PC-9 (cell line): ENCODE measurements around the gene TEX10. TPM values are rescaled to one million over a fixed set of nuclear protein-coding genes. Genes with fewer than 3 reads are reported as not detected.

Experiments used
- BruUV-seq: library from RNA; stranded (reverse); fragments of 400-500 nt; replicated peaks from 2 replicates; lab custom pipeline; 2021; lab: Mats Ljungman, UMichigan
- CTCF ChIA-PET: fragments of 300-600 bp; sonication (Branson Sonifier 250); formaldehyde crosslinking; loops from one replicate; lab custom pipeline; 2022; ENCODE audit warnings: antibody characterized with exemption; lab: Charles Lee
- POLR2A ChIA-PET: fragments of 300-600 bp; sonication (Branson Sonifier 250); formaldehyde crosslinking; loops from one replicate; lab custom pipeline; 2022; ENCODE audit warnings: antibody characterized with exemption; ENCODE audit not compliant: unreplicated experiment; lab: Charles Lee
- DNase-seq, 2 experiments: peaks; one replicate each; pipeline versions ENCODE4 v3.0.0 to v3.0.0-alpha.2; 2015 to 2022; ENCODE audit warnings: mixed read lengths in 1 of 2
- H2AFZ ChIP-seq: fragments of 200-600 bp; sonication (generic); 2 replicates; pipeline ENCODE4 v1.8.1; 2017; ENCODE audit warnings: antibody characterized with exemption
- H3F3A ChIP-seq: fragments of 200-600 bp; sonication (generic); 2 replicates; pipeline ENCODE4 v1.8.1; 2017; ENCODE audit warnings: antibody characterized with exemption, mild to moderate bottlenecking, low read depth; ENCODE audit not compliant: insufficient read depth
- H3K27ac ChIP-seq: fragments of 200-600 bp; sonication (generic); 2 replicates; pipeline ENCODE4 v1.6.1; 2016; ENCODE audit warnings: mixed run types
- H3K27me3 ChIP-seq: fragments of 200-600 bp; sonication (generic); 2 replicates; pipeline ENCODE4 v1.6.1; 2016; ENCODE audit warnings: low read depth, mixed run types; ENCODE audit not compliant: insufficient read depth
- H3K36me3 ChIP-seq: fragments of 200-600 bp; sonication (generic); 2 replicates; pipeline ENCODE4 v1.6.1; 2016; ENCODE audit warnings: low read depth, mixed run types
- H3K4me1 ChIP-seq: fragments of 200-600 bp; sonication (generic); replicated peaks from 2 replicates; pipeline ENCODE4 v1.6.1; 2016; ENCODE audit warnings: mixed run types; ENCODE audit not compliant: insufficient read depth
- H3K4me2 ChIP-seq: fragments of 200-600 bp; sonication (generic); 2 replicates; pipeline ENCODE4 v1.6.1; 2017; ENCODE audit warnings: mixed run types
- H3K4me3 ChIP-seq: fragments of 200-600 bp; sonication (generic); 2 replicates; pipeline ENCODE4 v1.6.1; 2016; ENCODE audit warnings: mixed run types
- H3K79me2 ChIP-seq: fragments of 200-600 bp; sonication (generic); 2 replicates; pipeline ENCODE4 v1.6.1; 2017; ENCODE audit warnings: low read depth, mixed run types
- H3K9me2 ChIP-seq: fragments of 200-600 bp; sonication (generic); 2 replicates; pipeline ENCODE4 v1.8.1; 2017; ENCODE audit warnings: mild to moderate bottlenecking; ENCODE audit not compliant: insufficient read depth
- H3K9me3 ChIP-seq: fragments of 200-600 bp; sonication (generic); 2 replicates; pipeline ENCODE4 v1.8.1; 2016; ENCODE audit warnings: low read depth; ENCODE audit not compliant: insufficient read depth
- H4K20me1 ChIP-seq: fragments of 200-600 bp; sonication (generic); 2 replicates; pipeline ENCODE4 v1.8.1; 2017; ENCODE audit not compliant: insufficient read depth
- CTCF ChIP-seq: fragments of 200-600 bp; sonication (generic); conservative IDR thresholded peaks from 2 replicates; pipeline ENCODE4 v1.6.1; 2017; ENCODE audit warnings: mixed run types, antibody characterized with exemption, mild to moderate bottlenecking, moderate library complexity
- EZH2 ChIP-seq: fragments of 200-600 bp; sonication (generic); IDR thresholded peaks from 2 replicates; pipeline ENCODE4 v1.8.0; 2017; ENCODE audit warnings: antibody characterized with exemption, low read depth
- intact Hi-C: fragments of 100-400 bp; cut with micrococcal nuclease; formaldehyde crosslinking; loops from one replicate; pipeline ENCODE4 v1.10.0; 2022; ENCODE audit not compliant: unreplicated experiment
- total RNA-seq: library from RNA; stranded (reverse); gene quantifications from 2 replicates; pipeline ENCODE4 v1.2.3, GENCODE V29; 2021

TEX10 gene
- total RNA-seq, 1 experiment from 2014 or later = 29.0 TPM

- ChIA-PET POLR2A (no interaction called here), CTCF (no interaction called here)
- TF ChIP-seq EZH2 (no peak), CTCF (no peak)
These were observed 13.4 kb upstream of the TEX10 start for GRCh38 chr9:100366121-100366520.

DNA sequence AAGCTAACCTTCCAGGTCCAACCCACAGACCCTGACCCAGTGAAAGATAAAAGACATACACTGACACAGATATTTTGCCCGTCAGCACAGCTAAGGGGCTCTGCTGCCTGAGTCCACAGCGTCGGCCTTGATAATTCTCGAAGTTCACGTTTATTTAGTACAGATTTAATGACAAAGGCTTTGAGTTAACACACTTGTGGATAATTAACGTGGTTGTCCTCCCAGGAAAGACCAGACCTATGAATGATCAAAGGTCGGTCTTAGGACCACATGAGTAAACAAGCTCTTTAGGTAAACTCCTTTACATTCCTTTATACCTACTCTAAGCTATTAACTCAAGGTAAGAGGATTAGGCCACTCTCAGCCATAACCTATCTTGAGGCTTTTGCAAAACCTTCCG is 11.3 kb upstream of the TEX10 start:
- Histone ChIP-seq H2AFZ (no peak overlapping the region), H3K4me2 (no peak overlapping the region), H3K27ac (no peak overlapping the region), H3F3A (no peaks in the 10 kb centered on the region), H3K9me2 (no peaks in the 10 kb centered on the region), H3K4me1 (no peaks in the 10 kb centered on the region), H3K79me2 (no peaks in the 10 kb centered on the region), H3K9me3 (no peaks in the 10 kb centered on the region), H3K27me3 (no peaks in the 10 kb centered on the region), H3K4me3 (no peak overlapping the region), H4K20me1 (no peaks in the 10 kb centered on the region), H3K36me3 (no peaks in the 10 kb centered on the region)
- no peak for TF ChIP-seq EZH2
- no peak for TF ChIP-seq CTCF
- no TSS peak for BruUV-seq
- ChIA-PET POLR2A (no interaction called here), CTCF (no interaction called here)
- intact Hi-C loops = no loop called here
- DNase-seq = no peak

More at GRCh38 chr9:100366121-100366520, 13.4 kb upstream of the TEX10 start:
- DNase-seq = no peak
- no peaks in the 10 kb centered on the region for H3K9me3 ChIP-seq
- intact Hi-C loops = no loop called here
- no peaks in the 10 kb centered on the region for H3F3A ChIP-seq
- no peaks in the 10 kb centered on the region for H3K9me2 ChIP-seq
- H3K36me3 ChIP-seq = no peaks in the 10 kb centered on the region
- H4K20me1 ChIP-seq = no peaks in the 10 kb centered on the region
- H3K27me3 ChIP-seq = no peaks in the 10 kb centered on the region
- no peak overlapping the region for H2AFZ ChIP-seq
- no peak overlapping the region for H3K4me2 ChIP-seq
- no peak overlapping the region for H3K27ac ChIP-seq
- no peak overlapping the region for H3K4me3 ChIP-seq
- BruUV-seq = no TSS peak
- no peaks in the 10 kb centered on the region for H3K79me2 ChIP-seq
- no peaks in the 10 kb centered on the region for H3K4me1 ChIP-seq

- Histone ChIP-seq H3K4me1 (no peaks in the 10 kb centered on the region), H3K79me2 (no peaks in the 10 kb centered on the region), H3K4me3 (no peak overlapping the region), H3K9me3 (no peaks in the 10 kb centered on the region), H3F3A (no peaks in the 10 kb centered on the region), H3K36me3 (no peaks in the 10 kb centered on the region), H3K27me3 (no peaks in the 10 kb centered on the region), H3K27ac (no peak overlapping the region), H3K9me2 (no peaks in the 10 kb centered on the region), H4K20me1 (no peaks in the 10 kb centered on the region), H2AFZ (no peak overlapping the region), H3K4me2 (no peak overlapping the region)
- ChIA-PET CTCF (no interaction called here), POLR2A (no interaction called here)
- TF ChIP-seq EZH2 = no peak
- no peak for TF ChIP-seq CTCF
- BruUV-seq = no TSS peak
- intact Hi-C loops = loop anchor here (10.0 kb wide), 1 partner anchor 146 kb away; no protein-coding TSS in a partner anchor
- DNase-seq = no peak
These were observed 6.3 kb upstream of the TEX10 start for GRCh38 chr9:100359057-100359456.
